Epithelial cell of proximal tubule (primary cell): Measurements from ENCODE around the gene RNF150. TPM values are rescaled to one million over a fixed set of nuclear protein-coding genes. Genes with fewer than 3 reads are reported as not detected.

ENCODE experiments used
- DNase-seq: peaks from one replicate; pipeline ENCODE4 v3.0.0-alpha.2; 2011; ENCODE audit warnings: low read depth
- H3K4me3 ChIP-seq: 2 replicates; pipeline ENCODE4 v1.5.1; 2011; ENCODE audit warnings: low read depth, mild to moderate bottlenecking, low read length
- CTCF ChIP-seq: conservative IDR thresholded peaks from 2 replicates; pipeline ENCODE4 v1.5.1; 2012; ENCODE audit warnings: low read depth, mild to moderate bottlenecking, low read length
- total RNA-seq: library from RNA; depleted of rRNA; stranded (reverse); fragments of >200 nt; gene quantifications from 2 replicates; pipeline ENCODE4 v1.2.3, GENCODE V29; 2015

The RNF150 gene
- total RNA-seq, 1 donor from 2014 or later: 0.69 TPM

- no peak for TF ChIP-seq CTCF
- no peak for DNase-seq
- H3K4me3 ChIP-seq: no peak overlapping the region
Measured at GRCh38 chr4:141101511-141101910, 31.8 kb downstream of the RNF150 start.

GRCh38 chr4:141099326-141099725, 33.9 kb downstream of the RNF150 start:
- no peak for TF ChIP-seq CTCF
- no peak overlapping the region for H3K4me3 ChIP-seq
- DNase-seq: no peak

GRCh38 chr4:141098163-141098562, 35.1 kb downstream of the RNF150 start:
- DNase-seq: no peak
- TF ChIP-seq CTCF: no peak
- no peak overlapping the region for H3K4me3 ChIP-seq

GRCh38 chr4:141090473-141090872, 42.8 kb downstream of the RNF150 start:
- no peak for TF ChIP-seq CTCF
- DNase-seq: no peak
- no peak overlapping the region for H3K4me3 ChIP-seq

GRCh38 chr4:141081921-141082395, 51.3 kb downstream of the RNF150 start:
- H3K4me3 ChIP-seq: no peak overlapping the region
- no peak for TF ChIP-seq CTCF
- DNase-seq: no peak

- no peak for DNase-seq
- H3K4me3 ChIP-seq: no peak overlapping the region
- TF ChIP-seq CTCF: no peak
Measured at GRCh38 chr4:141080668-141081067, 52.6 kb downstream of the RNF150 start.

GRCh38 chr4:141079393-141079930, 53.8 kb downstream of the RNF150 start:
- H3K4me3 ChIP-seq: no peak overlapping the region
- TF ChIP-seq CTCF: no peak
- DNase-seq: no peak
